Heart left ventricle (tissue), 16 donors: Measurements from ENCODE around the gene DNAJC11. TPM values are rescaled to one million over a fixed set of nuclear protein-coding genes. Genes with fewer than 3 reads are reported as not detected.

Source experiments
- ATAC-seq, 4 donors: fragments of 200-7000 bp; cut with Tn5 transposase; one replicate each; pipeline ENCODE4 v1.9.1; 2020 to 2022; ENCODE audit warnings: moderate library complexity in 4 of 4, mild to moderate bottlenecking in 3 of 4, moderate number of reproducible peaks in 1 of 4
- DNase-seq, 5 donors: peaks; one replicate each; pipeline ENCODE4 v3.0.0-alpha.2; 2020
- H3K27ac ChIP-seq, 12 donors: fragments of 200-600 bp; sonication (generic) in 4 of 12; one replicate each; pipeline versions ENCODE4 v1.5.0 to v1.8.0; 2016 to 2022; ENCODE audit warnings: mild to moderate bottlenecking in 2 of 12
- H3K27me3 ChIP-seq, 9 donors: fragments of 200-600 bp; sonication (generic) in 2 of 9; one replicate each; pipeline versions ENCODE4 v1.5.1 to v1.8.0; 2016 to 2022; ENCODE audit warnings: mild to moderate bottlenecking in 3 of 9
- H3K36me3 ChIP-seq, 9 donors: fragments of 200-600 bp; sonication (generic) in 2 of 9; one replicate each; pipeline versions ENCODE4 v1.5.0 to v1.8.0; 2018 to 2022; ENCODE audit warnings: mild to moderate bottlenecking in 2 of 9
- H3K4me1 ChIP-seq, 12 donors: fragments of 200-600 bp; sonication (generic) in 4 of 12; one replicate each; pipeline versions ENCODE4 v1.5.0 to v1.8.0; 2016 to 2022; ENCODE audit warnings: mild to moderate bottlenecking in 3 of 12
- H3K4me3 ChIP-seq, 12 donors: fragments of 200-600 bp; sonication (generic) in 4 of 12; one replicate each; pipeline versions ENCODE4 v1.5.0 to v1.8.0; 2017 to 2022; ENCODE audit warnings: mild to moderate bottlenecking in 9 of 12, moderate library complexity in 4 of 12
- H3K9me3 ChIP-seq, 12 donors: fragments of 200-600 bp; sonication (generic) in 4 of 12; one replicate each; pipeline versions ENCODE4 v1.5.0 to v1.8.0; 2016 to 2022; ENCODE audit warnings: mild to moderate bottlenecking in 1 of 12
- CTCF ChIP-seq, 12 donors: fragments of 200-600 bp; sonication (generic) in 4 of 12; IDR thresholded peaks; one replicate each; pipeline versions ENCODE4 v1.5.0 to v1.8.0; 2018 to 2022; ENCODE audit warnings: antibody characterized with exemption in 12 of 12, mild to moderate bottlenecking in 5 of 12
- POLR2A ChIP-seq, 2 donors: fragments of 450-650 bp; IDR thresholded peaks; one replicate each; pipeline ENCODE4 v1.6.1; 2017; ENCODE audit warnings: antibody characterized with exemption in 2 of 2, mild to moderate bottlenecking in 2 of 2, moderate library complexity in 2 of 2
- WGBS, 4 donors: extraction: QIAGEN DNeasy Blood & Tissue Kit in 2 of 4; methylation state at CpG; one replicate each; pipeline versions ENCODE4 v1.1.5 to v1.1.7; 2013 to 2018; 5-methylcytosine and 5-hydroxymethylcytosine counted together
- intact Hi-C, 10 donors: fragments of 100-400 bp; cut with DNase I; formaldehyde crosslinking; loops; one replicate each; pipeline versions ENCODE4 v1.11.1 to v1.14.2; 2022
- polyA plus RNA-seq, 2 donors: library from polyadenylated mRNA; stranded (reverse); fragments of 200-250 nt; gene quantifications; one replicate each; pipeline ENCODE4 v1.2.3, GENCODE V29; 2013
- total RNA-seq, 9 donors: library from RNA; depleted of rRNA in 2 of 9; stranded (reverse); fragments of >200 nt in 2 of 9; fragmentation: NEBNext Ultra II Directional in 3 of 9; extraction: Animal tissue kit (Norgen Biotek cat#: 25700) in 3 of 9; gene quantifications; one replicate each; pipeline versions ENCODE4 v1.1.0 to v1.2.4, GENCODE V29; 2016 to 2023
- donor health status: ischemic (EF 13 %, LVEDD 7.1; RV severe dilation, severe dysfunction).
- donor health status: healthy with polysubstance abuse.
- donor health status: DM: no; HTN: yes; CAD: no.
- donor health status: DM: no; HTN: no; CAD: no.
- donor health status: ischemic (EF 25% LVEDD 6.9; RV normal size, moderate dysfunction).
- donor health status: ischemic (EF 25% LVEDD 5.7; RV mildly dilated, moderate dysfunction).
- donor health status: healthy.
- donor health status: DM: yes; HTN: yes; CAD: no.
- donor health status: ischemic (EF 35%, LVEDD 5.7; RV mildly dilated, moderate dysfunction).
- donor health status: nonischemic (EF 11% LVEDD 7.7; RV severe dilation, severe dysfunction).
- donor health status: DM: yes; HTN: yes; CAD: no.
- donor health status: PGD.
- donor health status: ischemic (EF 29% LVEDD 5.4; RV normal size, mild dysfunction).
- donor health status: nonischemic (EF 23%, LVEDD 6.1; RV moderate dilation, normal function).

Gene DNAJC11
- total and polyA plus RNA-seq, 11 donors = 42.4 to 67.4 (median 51.7) TPM

GRCh38 chr1:6625584-6626149 is 75.9 kb downstream of the DNAJC11 start:
- ATAC-seq = peak in 3 of 4 donors; percentile 18 to 33 (median 22)
- Histone ChIP-seq H3K27me3 (no peaks in the 10 kb centered on the region), H3K9me3 (no peaks in the 10 kb centered on the region), H3K36me3 (peaks cover 3 to 68% (median 55%) of the 10 kb centered on the region in 9 donors), H3K4me1 (peaks cover 3 to 28% (median 18%) of the 10 kb centered on the region in 12 donors), H3K4me3 (peak overlapping the region; percentile 60 to 98 (median 82)), H3K27ac (peak overlapping the region; percentile 69 to 90 (median 84))
- intact Hi-C loops = loop anchor here in 3 of 10 donors (2.0 to 10.0 kb wide), 4 partner anchors 23 to 131 kb away; partner anchors contain the start of genes KLHL21 (in 1 of the 3), PLEKHG5 (in 1 of the 3) and ZBTB48 (in 1 of the 3)
- TF ChIP-seq CTCF (IDR thresholded peaks at IDR 0.05) (no peak), POLR2A (IDR thresholded peaks at IDR 0.05) (no peak)
- 7 to 11% (median 10%) methylated on average over 20 to 32 of the region's 32 CpGs for WGBS, 4 donors
- peak in 1 of 5 donors; percentile 28 for DNase-seq

GRCh38 chr1:6624710-6625583 is 76.7 kb downstream of the DNAJC11 start, which contains the start of gene THAP3:
TSS of gene THAP3 (plus strand) at chr1:6624868. CDS start at chr1:6625219, 351 bp downstream.
- intact Hi-C loops = loop anchor here in 4 of 10 donors (2.0 to 10.0 kb wide), 5 partner anchors 22 to 130 kb away; partner anchors contain the start of genes KLHL21 (in 1 of the 4), PLEKHG5 (in 1 of the 4), TAS1R1 (in 1 of the 4) and ZBTB48 (in 1 of the 4)

GRCh38 chr1:6623269-6623965 is 78.2 kb downstream of the DNAJC11 start:
- intact Hi-C loops = loop anchor here in 2 of 10 donors (5.0 to 10.0 kb wide), 2 partner anchors 66 to 129 kb away; partner anchors contain the start of genes PLEKHG5 (in 1 of the 2) and TAS1R1 (in 1 of the 2)
- peaks cover 3 to 65% (median 50%) of the 10 kb centered on the region in 9 donors for H3K36me3 ChIP-seq
- H3K27me3 ChIP-seq = no peaks in the 10 kb centered on the region
- WGBS, 4 donors = 70 to 81% (median 77%) methylated on average over 14 of the region's 14 CpGs
- ATAC-seq (no peak), DNase-seq (no peak)
- no peak for TF ChIP-seq POLR2A (IDR thresholded peaks at IDR 0.05)
- no peaks in the 10 kb centered on the region for H3K9me3 ChIP-seq
- H3K27ac ChIP-seq = peak overlapping the region in 1 of 12 donors; percentile 90
- H3K4me1 ChIP-seq = peaks cover 3 to 28% (median 18%) of the 10 kb centered on the region in 12 donors
- no peak overlapping the region for H3K4me3 ChIP-seq

More at GRCh38 chr1:6624710-6625583, 76.7 kb downstream of the DNAJC11 start, which contains the start of gene THAP3:
- peak within 1 kb of the TSS; percentile 60 to 98 (median 82) for H3K4me3 ChIP-seq
- ATAC-seq = peak; percentile 70 to 95 (median 95)
- peak in 1 of 2 donors; percentile 40 for TF ChIP-seq POLR2A (IDR thresholded peaks at IDR 0.05)
- TF ChIP-seq CTCF (IDR thresholded peaks at IDR 0.05) = peak in 4 of 12 donors; percentile 13 to 37 (median 16)
- H3K9me3 ChIP-seq = no peaks in the 10 kb centered on the region
- 1 to 3% (median 2%) methylated on average over 15 to 73 of the region's 73 CpGs for WGBS, 4 donors
- peak; percentile 90 to 95 (median 92) for DNase-seq
- H3K27me3 ChIP-seq = no peaks in the 10 kb centered on the region
- peaks cover 3 to 28% (median 18%) of the 10 kb centered on the region in 12 donors for H3K4me1 ChIP-seq
- peaks cover 3 to 68% (median 54%) of the 10 kb centered on the region in 9 donors for H3K36me3 ChIP-seq
- peak within 1 kb of the TSS; percentile 69 to 90 (median 84) for H3K27ac ChIP-seq
